ENCODE results near the gene C1orf116.
"Not testable (repeated sequence)": the region's sequence is repeated elsewhere in the genome, so short reads cannot be mapped to it uniquely, and the experiment has no call there.

The C1orf116 gene

GRCh38 chr1:207058878-207059867 is 26.6 kb upstream of the C1orf116 start:
- DNase-seq (ENCODE audit: low read depth, low spot score) = peak; percentile 30

- DNase-seq (ENCODE audit: low read depth, low spot score) = no peak
Observed at GRCh38 chr1:207058252-207058651, 25.7 kb upstream of the C1orf116 start.

GRCh38 chr1:207056673-207057072 is 24.1 kb upstream of the C1orf116 start:
- no peak for DNase-seq (ENCODE audit: low read depth, low spot score)

GRCh38 chr1:207055386-207056001 is 22.9 kb upstream of the C1orf116 start:
- no peak for DNase-seq (ENCODE audit: low read depth, low spot score)

GRCh38 chr1:207054491-207054890 is 21.9 kb upstream of the C1orf116 start:
- no peak for DNase-seq (ENCODE audit: low read depth, low spot score)

- peak; percentile 100 for DNase-seq (ENCODE audit: low read depth, low spot score)
Observed at GRCh38 chr1:207052911-207053769, 20.6 kb upstream of the C1orf116 start, which contains the start of gene PFKFB2. TSS of gene PFKFB2 (plus strand) at chr1:207053275. CDS start at chr1:207054718, 1,443 bp downstream.

GRCh38 chr1:207051191-207051943 is 18.8 kb upstream of the C1orf116 start, which contains the start of gene YOD1:
TSS of gene YOD1 (minus strand) at chr1:207051208. CDS start at chr1:207051030, 178 bp downstream.
- DNase-seq (ENCODE audit: low read depth, low spot score) = no peak

- DNase-seq (ENCODE audit: low read depth, low spot score) = peak; percentile 94
Observed at GRCh38 chr1:207050480-207051190, 18.1 kb upstream of the C1orf116 start.

- peak; percentile 13 for DNase-seq (ENCODE audit: low read depth, low spot score)
Observed at GRCh38 chr1:207049974-207050391, 17.4 kb upstream of the C1orf116 start.

- no peak for DNase-seq (ENCODE audit: low read depth, low spot score)
Observed at GRCh38 chr1:207049514-207049913, 17.0 kb upstream of the C1orf116 start.

- no peak for DNase-seq (ENCODE audit: low read depth, low spot score)
Observed at GRCh38 chr1:207049054-207049453, 16.5 kb upstream of the C1orf116 start.

GRCh38 chr1:207048041-207048440 is 15.5 kb upstream of the C1orf116 start:
- DNase-seq (ENCODE audit: low read depth, low spot score) = no peak

- no peak for DNase-seq (ENCODE audit: low read depth, low spot score)
Observed at GRCh38 chr1:207047505-207047904, 14.9 kb upstream of the C1orf116 start.

GRCh38 chr1:207045453-207045852 is 12.9 kb upstream of the C1orf116 start:
- DNase-seq (ENCODE audit: low read depth, low spot score) = no peak

GRCh38 chr1:207041397-207041796 is 8.8 kb upstream of the C1orf116 start:
- not testable (repeated sequence) for DNase-seq (ENCODE audit: low read depth, low spot score)

GRCh38 chr1:207040181-207040533 is 7.6 kb upstream of the C1orf116 start:
- DNase-seq (ENCODE audit: low read depth, low spot score) = no peak

GRCh38 chr1:207039380-207040180 is 7.0 kb upstream of the C1orf116 start:
- DNase-seq (ENCODE audit: low read depth, low spot score) = no peak

GRCh38 chr1:207036865-207037264 is 4.3 kb upstream of the C1orf116 start:
- DNase-seq (ENCODE audit: low read depth, low spot score) = no peak

- no peak for DNase-seq (ENCODE audit: low read depth, low spot score)
Observed at GRCh38 chr1:207035877-207036551, 3.5 kb upstream of the C1orf116 start.
